Stimulated activated naive CD8-positive, alpha-beta T cell treated with anti-CD3 and anti-CD28 coated beads, Interleukin-15, Interleukin-2, amounts not matched to agents 100 U/mL and 50 U/mL, for 24 hours (primary cell): ENCODE measurements around the gene ATP6V0C.
"Not testable (repeated sequence)": the region's sequence is repeated elsewhere in the genome, so short reads cannot be mapped to it uniquely, and the experiment has no call there.

Experiments used
- ATAC-seq: fragments of 150-1000 bp; cut with Tn5 transposase; one replicate; pipeline ENCODE4 v1.10.0; 2021
- DNase-seq: peaks from one replicate; pipeline ENCODE4 v3.0.0; 2021

Gene ATP6V0C

GRCh38 chr16:2475413-2476344, 38.1 kb upstream of the ATP6V0C start:
- ATAC-seq = peak; percentile 48

GRCh38 chr16:2476345-2476720, 37.4 kb upstream of the ATP6V0C start:
- DNase-seq (no peak), ATAC-seq (no peak)

More at GRCh38 chr16:2475413-2476344, 38.1 kb upstream of the ATP6V0C start:
- peak; percentile 58 for DNase-seq

- ATAC-seq (no peak), DNase-seq (no peak)
Observed at GRCh38 chr16:2476741-2477140, 37.0 kb upstream of the ATP6V0C start.

- DNase-seq = no peak
- ATAC-seq = no peak
Observed at GRCh38 chr16:2477327-2477726, 36.4 kb upstream of the ATP6V0C start.

GRCh38 chr16:2478279-2478678, 35.5 kb upstream of the ATP6V0C start:
- ATAC-seq (no peak), DNase-seq (no peak)

GRCh38 chr16:2479996-2480395, 33.8 kb upstream of the ATP6V0C start:
- DNase-seq, ATAC-seq: not testable (repeated sequence)

GRCh38 chr16:2480948-2481347, 32.8 kb upstream of the ATP6V0C start:
- DNase-seq = no peak
- no peak for ATAC-seq

- DNase-seq (no peak), ATAC-seq (no peak)
Observed at GRCh38 chr16:2481676-2482075, 32.1 kb upstream of the ATP6V0C start.

- DNase-seq (no peak), ATAC-seq (no peak)
Observed at GRCh38 chr16:2482249-2482648, 31.5 kb upstream of the ATP6V0C start.

- DNase-seq (no peak), ATAC-seq (no peak)
Observed at GRCh38 chr16:2482708-2483534, 30.8 kb upstream of the ATP6V0C start.

- DNase-seq = no peak
- no peak for ATAC-seq
Observed at GRCh38 chr16:2483939-2484897, 29.5 kb upstream of the ATP6V0C start.

- no peak for ATAC-seq
- DNase-seq = no peak
Observed at GRCh38 chr16:2484898-2485508, 28.7 kb upstream of the ATP6V0C start.

- DNase-seq = no peak
- no peak for ATAC-seq
Observed at GRCh38 chr16:2485811-2486507, 27.8 kb upstream of the ATP6V0C start.

GRCh38 chr16:2486645-2487516, 26.9 kb upstream of the ATP6V0C start:
- ATAC-seq = peak; percentile 91
- peak; percentile 77 for DNase-seq

- ATAC-seq = no peak
Observed at GRCh38 chr16:2487517-2487842, 26.3 kb upstream of the ATP6V0C start.

GRCh38 chr16:2487903-2488531, 25.7 kb upstream of the ATP6V0C start:
- ATAC-seq = no peak
- DNase-seq = no peak

More at GRCh38 chr16:2487517-2487842, 26.3 kb upstream of the ATP6V0C start:
- no peak for DNase-seq

GRCh38 chr16:2489581-2489980, 24.2 kb upstream of the ATP6V0C start:
- ATAC-seq (no peak), DNase-seq (no peak)

GRCh38 chr16:2490190-2491105, 23.3 kb upstream of the ATP6V0C start:
- no peak for DNase-seq
- no peak for ATAC-seq
